A673 (cell line): ENCODE measurements around the gene BIRC7.

Source experiments
- CTCF ChIP-seq: fragments of 300-800, 200-600 bp; sonication (generic); conservative IDR thresholded peaks from 2 replicates; pipeline ENCODE4 v1.5.1; 2017; ENCODE audit warnings: low read depth, mild to moderate bottlenecking, antibody characterized with exemption, low read length, moderate library complexity, mixed read lengths
- EZH2 ChIP-seq: fragments of 200-600 bp; sonication (generic); IDR thresholded peaks from 2 replicates; pipeline ENCODE4 v1.6.1; 2017; ENCODE audit warnings: borderline replicate concordance, low read depth, mild to moderate bottlenecking, mixed read lengths, antibody characterized with exemption, low read length; ENCODE audit not compliant: poor library complexity, severe bottlenecking

- TF ChIP-seq EZH2 (no peak), CTCF (no peak)
Observed at GRCh38 chr20:63220696-63221399, 14.9 kb upstream of the BIRC7 start.
